ENCODE data around the gene NFKBIE. TPM values are rescaled to one million over a fixed set of nuclear protein-coding genes. Genes with fewer than 3 reads are reported as not detected.

Gene NFKBIE
- total and polyA plus RNA-seq, 4 experiments from 2014 or later = 8.0 to 15.0 (median 10.5) TPM

GRCh38 chr6:44246663-44247337 lies 18.6 kb downstream of the NFKBIE start, which contains the start of gene HSP90AB1:
Gene HSP90AB1 (plus strand): TSS chr6:44247101. CDS start chr6:44248630, 1,529 bp downstream.
- Histone ChIP-seq H3K27me3 (ENCODE audit: insufficient read depth, low read length) (no peaks in the 10 kb centered on the region), H3K4me1 (ENCODE audit: insufficient read depth, low read length) (peaks cover 33% of the 10 kb centered on the region), H3K36me3 (ENCODE audit: insufficient read depth, low read length) (peaks cover 28% of the 10 kb centered on the region), H3K27ac (ENCODE audit: low read depth, low read length) (peak within 1 kb of the TSS; percentile 97), H3K4me3 (ENCODE audit: low read length in 2 of 2) (peak within 1 kb of the TSS; percentile 83 to 96), H3K9me3 (ENCODE audit: control insufficient read depth in 1 of 2, low read length in 2 of 2) (no peaks in the 10 kb centered on the region)
- Mint-ChIP-seq H3K4me1 (peaks cover 27 to 62% (median 36%) of the 10 kb centered on the region in 4 donors), H3K4me3 (peak within 1 kb of the TSS; percentile 97 to 100 (median 99)), H3K27ac (peak within 1 kb of the TSS; percentile 95 to 99 (median 99)), H3K27me3 (peaks cover 2 to 4% of the 10 kb centered on the region in 2 donors), H3K36me3 (peaks cover 32 to 57% of the 10 kb centered on the region in 2 donors), H3K9me3 (peaks cover 0 to 8% (median 0%) of the 10 kb centered on the region in 8 donors)
- intact Hi-C loops (cut with micrococcal nuclease) = loop anchor here (1.0 to 5.0 kb wide), 7 partner anchors 8 to 609 kb away; partner anchors contain the start of genes AARS2, MAD2L1BP, MRPL14 and NFKBIE
- ChIA-PET CTCF (ENCODE audit: partially characterized antibody) (interaction anchor here (1.5 to 5.5 kb wide), 6 partner anchors 8 to 31 kb away, joined by 3 to 68 read pairs (median 14); partner anchors contain the start of genes SLC29A1 and SLC35B2), POLR2A (ENCODE audit: partially characterized antibody) (interaction anchor here (0.7 to 6.3 kb wide), 28 partner anchors 9 to 1464 kb away, joined by 3 to 217 read pairs (median 8); partner anchors contain the start of genes AARS2, CDC5L, CNPY3 and GTPBP2)
- DNase-seq = peak; percentile 96 to 99 (median 97)

- Mint-ChIP-seq H3K4me3 (peak overlapping the region; percentile 97 to 100 (median 99)), H3K4me1 (peaks cover 24 to 55% (median 34%) of the 10 kb centered on the region in 4 donors), H3K27ac (peak overlapping the region; percentile 95 to 99 (median 99)), H3K36me3 (peaks cover 25 to 50% of the 10 kb centered on the region in 2 donors), H3K27me3 (peaks cover 2 to 4% of the 10 kb centered on the region in 2 donors), H3K9me3 (peaks cover 0 to 8% (median 0%) of the 10 kb centered on the region in 8 donors)
- intact Hi-C loops (cut with micrococcal nuclease) = loop anchor here (1.0 to 5.0 kb wide), 3 partner anchors 23 to 609 kb away; partner anchors contain the start of genes AARS2, MAD2L1BP and SLC29A1
- peak overlapping the region; percentile 83 to 96 for H3K4me3 ChIP-seq (ENCODE audit: low read length in 2 of 2)
- peak overlapping the region; percentile 97 for H3K27ac ChIP-seq (ENCODE audit: low read depth, low read length)
- CTCF ChIA-PET (ENCODE audit: partially characterized antibody) = interaction anchor here (1.1 to 5.5 kb wide), 7 partner anchors 8 to 74 kb away, joined by 3 to 68 read pairs (median 11); partner anchors contain the start of genes SLC29A1 and SLC35B2
- peak; percentile 80 to 85 (median 82) for DNase-seq
- H3K9me3 ChIP-seq (ENCODE audit: control insufficient read depth in 1 of 2, low read length in 2 of 2) = no peaks in the 10 kb centered on the region
- POLR2A ChIA-PET (ENCODE audit: partially characterized antibody) = interaction anchor here (0.7 to 6.3 kb wide), 25 partner anchors 8 to 1317 kb away, joined by 3 to 217 read pairs (median 8); partner anchors contain the start of genes AARS2, CDC5L, CNPY3 and GTPBP2
- peaks cover 21% of the 10 kb centered on the region for H3K36me3 ChIP-seq (ENCODE audit: insufficient read depth, low read length)
- peaks cover 33% of the 10 kb centered on the region for H3K4me1 ChIP-seq (ENCODE audit: insufficient read depth, low read length)
- no peaks in the 10 kb centered on the region for H3K27me3 ChIP-seq (ENCODE audit: insufficient read depth, low read length)
Observed at GRCh38 chr6:44245912-44246662, 19.3 kb downstream of the NFKBIE start.

GRCh38 chr6:44245391-44245911 lies 19.9 kb downstream of the NFKBIE start:
- Mint-ChIP-seq H3K4me3 (peak overlapping the region; percentile 97 to 100 (median 99)), H3K9me3 (peaks cover 0 to 8% (median 0%) of the 10 kb centered on the region in 8 donors), H3K36me3 (peaks cover 19 to 44% of the 10 kb centered on the region in 2 donors), H3K27ac (peak overlapping the region; percentile 57 to 99 (median 95)), H3K4me1 (peaks cover 24 to 50% (median 34%) of the 10 kb centered on the region in 4 donors), H3K27me3 (peaks cover 2 to 4% of the 10 kb centered on the region in 2 donors)
- Histone ChIP-seq H3K4me3 (ENCODE audit: low read length in 2 of 2) (peak overlapping the region in 1 of 2 donors; percentile 96), H3K27me3 (ENCODE audit: insufficient read depth, low read length) (no peaks in the 10 kb centered on the region), H3K27ac (ENCODE audit: low read depth, low read length) (peak overlapping the region; percentile 97), H3K4me1 (ENCODE audit: insufficient read depth, low read length) (peaks cover 33% of the 10 kb centered on the region), H3K36me3 (ENCODE audit: insufficient read depth, low read length) (peaks cover 15% of the 10 kb centered on the region), H3K9me3 (ENCODE audit: control insufficient read depth in 1 of 2, low read length in 2 of 2) (no peaks in the 10 kb centered on the region)
- intact Hi-C loops (cut with micrococcal nuclease) = loop anchor here (5.0 kb wide), 1 partner anchor 608 kb away; the partner anchor contains the start of gene MAD2L1BP
- no peak for DNase-seq
- ChIA-PET CTCF (ENCODE audit: partially characterized antibody) (interaction anchor here (1.1 to 5.5 kb wide), 7 partner anchors 8 to 73 kb away, joined by 3 to 68 read pairs (median 11); partner anchors contain the start of genes SLC29A1 and SLC35B2), POLR2A (ENCODE audit: partially characterized antibody) (interaction anchor here (1.4 to 6.3 kb wide), 10 partner anchors 8 to 616 kb away, joined by 4 to 217 read pairs (median 40); partner anchors contain the start of genes AARS2, NFKBIE, SLC29A1 and SLC35B2)

GRCh38 chr6:44243345-44243744 lies 22.0 kb downstream of the NFKBIE start:
- peaks cover 0 to 7% (median 0%) of the 10 kb centered on the region in 8 donors for H3K9me3 Mint-ChIP-seq

GRCh38 chr6:44238687-44239350 lies 26.5 kb downstream of the NFKBIE start:
- H3K36me3 Mint-ChIP-seq = no peaks in the 10 kb centered on the region
- Histone ChIP-seq H3K27ac (ENCODE audit: low read depth, low read length) (no peak overlapping the region), H3K9me3 (ENCODE audit: control insufficient read depth in 1 of 2, low read length in 2 of 2) (no peaks in the 10 kb centered on the region), H3K4me3 (ENCODE audit: low read length in 2 of 2) (no peak overlapping the region), H3K4me1 (ENCODE audit: insufficient read depth, low read length) (peaks cover 12% of the 10 kb centered on the region), H3K27me3 (ENCODE audit: insufficient read depth, low read length) (no peaks in the 10 kb centered on the region), H3K36me3 (ENCODE audit: insufficient read depth, low read length) (no peaks in the 10 kb centered on the region)
- H3K27ac Mint-ChIP-seq = peak overlapping the region; percentile 13 to 98 (median 89)
- no peaks in the 10 kb centered on the region for H3K9me3 Mint-ChIP-seq
- intact Hi-C loops (cut with micrococcal nuclease) = loop anchor here (1.0 kb wide), 2 partner anchors 8 to 67 kb away; partner anchors contain the start of gene HSP90AB1
- ChIA-PET CTCF (ENCODE audit: partially characterized antibody) (interaction anchor here (1.2 to 1.8 kb wide), 4 partner anchors 8 to 66 kb away, joined by 3 to 18 read pairs (median 8); partner anchors contain the start of gene HSP90AB1), POLR2A (ENCODE audit: partially characterized antibody) (interaction anchor here (1.8 to 2.1 kb wide), 2 partner anchors 9 to 17 kb away, joined by 23 to 71 read pairs; partner anchors contain the start of genes HSP90AB1 and SLC35B2)
- peak overlapping the region; percentile 75 to 93 (median 90) for H3K4me3 Mint-ChIP-seq
- no peak for DNase-seq
- no peaks in the 10 kb centered on the region for H3K27me3 Mint-ChIP-seq
- H3K4me1 Mint-ChIP-seq = peaks cover 2 to 15% (median 9%) of the 10 kb centered on the region in 4 donors

More at GRCh38 chr6:44243345-44243744, 22.0 kb downstream of the NFKBIE start:
- intact Hi-C loops (cut with micrococcal nuclease) = no loop called here
- Mint-ChIP-seq H3K4me1 (peaks cover 13 to 32% (median 18%) of the 10 kb centered on the region in 4 donors), H3K36me3 (peaks cover under 1 to 23% of the 10 kb centered on the region in 2 donors), H3K4me3 (peak overlapping the region in 1 of 8 donors; percentile 52), H3K27ac (peak overlapping the region in 1 of 7 donors; percentile 64), H3K27me3 (peaks cover 2 to 4% of the 10 kb centered on the region in 2 donors)
- POLR2A ChIA-PET (ENCODE audit: partially characterized antibody) = interaction anchor here (1.3 to 6.3 kb wide), 3 partner anchors 12 to 23 kb away, joined by 7 to 97 read pairs (median 9); partner anchors contain the start of genes NFKBIE and SLC29A1
- Histone ChIP-seq H3K9me3 (ENCODE audit: control insufficient read depth in 1 of 2, low read length in 2 of 2) (no peaks in the 10 kb centered on the region), H3K36me3 (ENCODE audit: insufficient read depth, low read length) (no peaks in the 10 kb centered on the region), H3K27ac (ENCODE audit: low read depth, low read length) (no peak overlapping the region), H3K4me1 (ENCODE audit: insufficient read depth, low read length) (peaks cover 14% of the 10 kb centered on the region), H3K27me3 (ENCODE audit: insufficient read depth, low read length) (no peaks in the 10 kb centered on the region), H3K4me3 (ENCODE audit: low read length in 2 of 2) (no peak overlapping the region)
- CTCF ChIA-PET (ENCODE audit: partially characterized antibody) = interaction anchor here (1.8 to 2.4 kb wide), 3 partner anchors 8 to 22 kb away, joined by 9 to 11 read pairs (median 10); partner anchors contain the start of gene SLC29A1
- DNase-seq = no peak

Data from CD4-positive, alpha-beta memory T cell (primary cell).